H1 (cell line): Measurements from ENCODE around the gene MPV17. TPM values are rescaled to one million over a fixed set of nuclear protein-coding genes. Genes with fewer than 3 reads are reported as not detected.

Experiments used
- TAF1 ChIP-seq: IDR thresholded peaks from 2 replicates; pipeline ENCODE4 v1.6.1; 2011; ENCODE audit warnings: mild to moderate bottlenecking, low read depth, low read length
- TAF7 ChIP-seq: optimal IDR thresholded peaks from 2 replicates; pipeline ENCODE3; 2011; ENCODE audit warnings: low read depth, mild to moderate bottlenecking, inconsistent platforms, low read length, moderate library complexity, borderline replicate concordance
- polyA plus RNA-seq, 7 experiments: library from polyadenylated mRNA; depleted of rRNA in 3 of 7; stranded (reverse) in 5 of 7; unstranded in 2 of 7; fragments of >200 nt in 5 of 7; fragments of 200-250 nt in 2 of 7; gene quantifications; 1 replicate in 5 of 7; 2 replicates in 1 of 7; 4 replicates in 1 of 7; pipeline versions ENCODE4 v1.2.1 to v1.2.3, GENCODE V29; 2011 to 2013; ENCODE audit warnings: missing spikeins in 2 of 7, mixed read lengths in 2 of 7
- total RNA-seq: library from RNA; stranded (reverse); fragmentation: NEBNext Ultra II Directional; extraction: Animal tissue kit (Norgen Biotek cat#: 25700); gene quantifications from 2 replicates; pipeline ENCODE4 v1.2.1, GENCODE V29; 2021

Gene MPV17
- total and polyA plus RNA-seq, 2 of the 8 experiments (the other 6 are each of a cell fraction or from before 2014, with no cell fraction given), result 45.2 to 181 TPM

- no peak for TF ChIP-seq TAF7
- no peak for TF ChIP-seq TAF1
Measured at GRCh38 chr2:27297195-27297594, 25.7 kb downstream of the MPV17 start (continued).
